Fibroblast of skin of left biceps (primary cell): ENCODE measurements around the gene MAPKAPK2.
A peak's percentile ranks its signal among the peaks of the same experiment; 100 is the strongest.

Source experiments
- DNase-seq, 2 experiments: peaks; one replicate each; pipeline ENCODE4 v3.0.0-alpha.2; 2013; ENCODE audit warnings: low read depth in 2 of 2

The MAPKAPK2 gene

GRCh38 chr1:206660136-206660535 lies 24.6 kb upstream of the MAPKAPK2 start:
- no peak for DNase-seq

- DNase-seq: no peak
These were observed 23.4 kb upstream of the MAPKAPK2 start for GRCh38 chr1:206661161-206661820.

- DNase-seq: no peak
These were observed 22.2 kb upstream of the MAPKAPK2 start for GRCh38 chr1:206662396-206663092.

- no peak for DNase-seq
These were observed 21.3 kb upstream of the MAPKAPK2 start for GRCh38 chr1:206663362-206663761.

GRCh38 chr1:206663832-206664652 lies 20.7 kb upstream of the MAPKAPK2 start:
- peak; percentile 16 to 17 for DNase-seq

GRCh38 chr1:206664740-206665139 lies 20.0 kb upstream of the MAPKAPK2 start:
- no peak for DNase-seq

- no peak for DNase-seq
These were observed 18.6 kb upstream of the MAPKAPK2 start for GRCh38 chr1:206666031-206666561.

GRCh38 chr1:206666954-206667665 lies 17.6 kb upstream of the MAPKAPK2 start:
- no peak for DNase-seq

- no peak for DNase-seq
These were observed 16.4 kb upstream of the MAPKAPK2 start for GRCh38 chr1:206668351-206668750.

- no peak for DNase-seq
These were observed 15.8 kb upstream of the MAPKAPK2 start for GRCh38 chr1:206668874-206669410.

- DNase-seq: no peak
These were observed 12.6 kb upstream of the MAPKAPK2 start for GRCh38 chr1:206672011-206672688.

- no peak for DNase-seq
These were observed 11.6 kb upstream of the MAPKAPK2 start for GRCh38 chr1:206672844-206673758.

GRCh38 chr1:206674236-206674635 lies 10.5 kb upstream of the MAPKAPK2 start:
- no peak for DNase-seq

- peak; percentile 95 to 96 for DNase-seq
These were observed 9.9 kb upstream of the MAPKAPK2 start for GRCh38 chr1:206674745-206675175.

GRCh38 chr1:206676499-206676898 lies 8.2 kb upstream of the MAPKAPK2 start:
- DNase-seq: no peak

GRCh38 chr1:206678490-206678889 lies 6.2 kb upstream of the MAPKAPK2 start:
- DNase-seq: no peak

GRCh38 chr1:206679738-206680211 lies 4.9 kb upstream of the MAPKAPK2 start:
- DNase-seq: no peak

- DNase-seq: no peak
These were observed 4.4 kb upstream of the MAPKAPK2 start for GRCh38 chr1:206680279-206680678.

- DNase-seq: no peak
These were observed 3.3 kb upstream of the MAPKAPK2 start for GRCh38 chr1:206681359-206681758.

GRCh38 chr1:206682111-206682510 lies 2.6 kb upstream of the MAPKAPK2 start:
- DNase-seq: no peak
